Measurements from ENCODE around the gene UBAP1.

- no peak for TF ChIP-seq POLR2A (IDR thresholded peaks at IDR 0.05)
- TF ChIP-seq POLR2AphosphoS5 (IDR thresholded peaks at IDR 0.05): no peak
- no peak for TF ChIP-seq CTCF (IDR thresholded peaks at IDR 0.05)
- no peak for TF ChIP-seq EP300 (IDR thresholded peaks at IDR 0.05; ENCODE audit: low read depth)
Observed at GRCh38 chr9:34282096-34282495, 103.3 kb downstream of the UBAP1 start.
